H1 (cell line): ENCODE data around the gene SPCS1. TPM values are rescaled to one million over a fixed set of nuclear protein-coding genes. Genes with fewer than 3 reads are reported as not detected.

Experiments
- CTCF ChIA-PET: fragments of 300-600 bp; sonication (Branson Sonifier 250); formaldehyde crosslinking; loops from one replicate; lab custom pipeline; 2021; ENCODE audit not compliant: partially characterized antibody; lab: Charles Lee
- POLR2A ChIA-PET: fragments of 300-600 bp; sonication (Branson Sonifier 250); formaldehyde crosslinking; loops from one replicate; lab custom pipeline; 2021; ENCODE audit warnings: inconsistent platforms; ENCODE audit not compliant: partially characterized antibody; lab: Charles Lee
- DNase-seq, 2 experiments: peaks; one replicate each; pipeline versions ENCODE4 v3.0.0 to v3.0.0-alpha.2; 2010 to 2022; ENCODE audit warnings: low spot score in 2 of 2, low read depth in 1 of 2, mixed read lengths in 1 of 2
- FAIRE-seq: peaks from 2 replicates; lab custom pipeline; 2011; peaks lifted over from hg19 to GRCh38; lab: Jason Lieb, UNC
- H2AFZ ChIP-seq: 2 replicates; pipeline ENCODE4 v1.8.1; 2012; ENCODE audit warnings: low read length, inconsistent platforms
- H2AK5ac ChIP-seq: 2 replicates; pipeline ENCODE4 v1.6.1; 2013; ENCODE audit warnings: low read depth, low read length
- H2BK120ac ChIP-seq: replicated peaks from 2 replicates; pipeline ENCODE3; 2013; ENCODE audit warnings: low read depth, low read length, inconsistent platforms
- H2BK12ac ChIP-seq: 2 replicates; pipeline ENCODE4 v1.6.1; 2013; ENCODE audit warnings: low read depth, low read length
- H2BK15ac ChIP-seq: 2 replicates; pipeline ENCODE4 v1.6.1; 2013; ENCODE audit warnings: low read length
- H2BK20ac ChIP-seq: 2 replicates; pipeline ENCODE4 v1.6.1; 2013; ENCODE audit warnings: low read length
- H2BK5ac ChIP-seq: 2 replicates; pipeline ENCODE4 v1.6.1; 2013; ENCODE audit warnings: low read depth, low read length
- H3K14ac ChIP-seq: 2 replicates; pipeline ENCODE4 v1.6.1; 2013; ENCODE audit warnings: inconsistent platforms; ENCODE audit not compliant: insufficient read length
- H3K18ac ChIP-seq: 2 replicates; pipeline ENCODE4 v1.6.1; 2013; ENCODE audit warnings: low read length; ENCODE audit errors: extremely low read depth
- H3K23ac ChIP-seq: 2 replicates; pipeline ENCODE4 v1.6.1; 2013; ENCODE audit warnings: inconsistent platforms; ENCODE audit not compliant: insufficient read length
- H3K23me2 ChIP-seq: 2 replicates; pipeline ENCODE4 v1.6.1; 2013; ENCODE audit warnings: low read depth, low read length
- H3K27ac ChIP-seq: 2 replicates; pipeline ENCODE4 v1.6.1; 2011; ENCODE audit warnings: low read depth, low read length, inconsistent platforms
- H3K27me3 ChIP-seq, 4 experiments: replicated peaks in 1 of 4; 1 replicate in 1 of 4; 2 replicates in 3 of 4; pipeline versions ENCODE4 v1.6.1 to v1.8.1; 2011 to 2013; ENCODE audit warnings: low read length in 3 of 4, mild to moderate bottlenecking in 3 of 4, inconsistent platforms in 2 of 4, mixed read lengths in 2 of 4, moderate library complexity in 1 of 4; ENCODE audit not compliant: control insufficient read depth in 3 of 4, insufficient read depth in 3 of 4; ENCODE audit errors: extremely low read depth in 1 of 4
- H3K36me3 ChIP-seq, 4 experiments: 2 replicates each; pipeline versions ENCODE4 v1.6.1 to v1.8.1; 2011 to 2013; ENCODE audit warnings: mild to moderate bottlenecking in 4 of 4, low read length in 3 of 4, moderate library complexity in 2 of 4, control low read depth in 1 of 4, inconsistent platforms in 1 of 4; ENCODE audit not compliant: insufficient read depth in 4 of 4, control insufficient read depth in 2 of 4
- H3K4ac ChIP-seq: replicated peaks from 2 replicates; pipeline ENCODE3; 2013; ENCODE audit warnings: low read length, low read depth, mixed read lengths, inconsistent platforms; ENCODE audit not compliant: insufficient read length
- H3K4me1 ChIP-seq, 4 experiments: replicated peaks in 1 of 4; 1 replicate in 1 of 4; 2 replicates in 3 of 4; pipeline versions ENCODE4 v1.6.1 to v1.8.1; 2011 to 2013; ENCODE audit warnings: low read length in 3 of 4, inconsistent platforms in 2 of 4, mixed read lengths in 1 of 4; ENCODE audit not compliant: insufficient read depth in 4 of 4, control insufficient read depth in 3 of 4
- H3K4me2 ChIP-seq, 2 experiments: 2 replicates each; pipeline versions ENCODE4 v1.6.1 to v1.8.1; 2011 to 2013; ENCODE audit warnings: low read depth in 2 of 2, low read length in 2 of 2, control low read depth in 1 of 2, inconsistent platforms in 1 of 2, mild to moderate bottlenecking in 1 of 2; ENCODE audit not compliant: insufficient read depth in 1 of 2
- H3K4me3 ChIP-seq, 4 experiments: fragments of 200-600, 300-600 bp in 1 of 4; sonication (generic), shearing (Covaris generic), sonication (Bioruptor Twin) in 1 of 4; 2 replicates each; pipeline versions ENCODE4 v1.5.1 to v1.8.1; 2011 to 2016; ENCODE audit warnings: low read length in 4 of 4, low read depth in 3 of 4, control low read depth in 2 of 4, inconsistent platforms in 2 of 4, mild to moderate bottlenecking in 2 of 4, mixed read lengths in 1 of 4, moderate library complexity in 1 of 4; ENCODE audit not compliant: insufficient read depth in 2 of 4; ENCODE audit errors: extremely low read depth in 1 of 4
- H3K56ac ChIP-seq: replicated peaks from 2 replicates; pipeline ENCODE3; 2013; ENCODE audit warnings: low read depth, mild to moderate bottlenecking, mixed read lengths, low read length, inconsistent platforms; ENCODE audit not compliant: insufficient read length
- H3K79me1 ChIP-seq: 2 replicates; pipeline ENCODE4 v1.6.1; 2013; ENCODE audit warnings: low read depth, low read length, control low read depth
- H3K79me2 ChIP-seq, 2 experiments: 2 replicates each; pipeline versions ENCODE4 v1.6.1 to v1.8.1; 2012 to 2013; ENCODE audit warnings: low read length in 2 of 2, mild to moderate bottlenecking in 2 of 2, inconsistent platforms in 1 of 2; ENCODE audit not compliant: insufficient read depth in 2 of 2, control insufficient read depth in 1 of 2
- H3K9ac ChIP-seq, 4 experiments: replicated peaks in 1 of 4; 1 replicate in 1 of 4; 2 replicates in 3 of 4; pipeline versions ENCODE4 v1.6.1 to v1.8.1; 2011 to 2013; ENCODE audit warnings: low read depth in 3 of 4, low read length in 3 of 4, control low read depth in 2 of 4, mild to moderate bottlenecking in 2 of 4, moderate library complexity in 2 of 4, inconsistent platforms in 1 of 4; ENCODE audit errors: extremely low read depth in 1 of 4
- H3K9me3 ChIP-seq, 2 experiments: 2 replicates each; pipeline versions ENCODE4 v1.6.1 to v1.8.1; 2012 to 2013; ENCODE audit warnings: mild to moderate bottlenecking in 2 of 2, moderate library complexity in 2 of 2, control low read depth in 1 of 2, inconsistent platforms in 1 of 2, low read depth in 1 of 2, low read length in 1 of 2, mixed read lengths in 1 of 2; ENCODE audit not compliant: insufficient read depth in 2 of 2
- H4K20me1 ChIP-seq, 2 experiments: replicated peaks in 1 of 2; 2 replicates each; pipeline versions ENCODE3 to v1.8.1; 2011 to 2013; ENCODE audit warnings: inconsistent platforms in 2 of 2, low read length in 2 of 2, mild to moderate bottlenecking in 1 of 2; ENCODE audit not compliant: insufficient read depth in 2 of 2, control insufficient read depth in 1 of 2
- H4K5ac ChIP-seq: 2 replicates; pipeline ENCODE4 v1.6.1; 2013; ENCODE audit warnings: low read length, low read depth, mixed read lengths, inconsistent platforms; ENCODE audit not compliant: insufficient read length
- H4K8ac ChIP-seq: 2 replicates; pipeline ENCODE4 v1.8.0; 2013; ENCODE audit warnings: mild to moderate bottlenecking, moderate library complexity, low read length, inconsistent platforms; ENCODE audit not compliant: insufficient read depth; ENCODE audit errors: extremely low read depth
- H4K91ac ChIP-seq: replicated peaks from 2 replicates; pipeline ENCODE3; 2013; ENCODE audit warnings: low read length, mixed read lengths, inconsistent platforms; ENCODE audit not compliant: insufficient read length
- EZH2 ChIP-seq: fragments of 200-600 bp; sonication (generic); IDR thresholded peaks from 2 replicates; pipeline ENCODE4 v1.7.1; 2012; ENCODE audit warnings: low read depth, mild to moderate bottlenecking, moderate library complexity, low read length, inconsistent platforms; ENCODE audit not compliant: severe bottlenecking
- GABPA ChIP-seq: IDR thresholded peaks from 2 replicates; pipeline ENCODE4 v1.6.1; 2011; ENCODE audit warnings: mild to moderate bottlenecking, low read length, moderate library complexity, borderline replicate concordance; ENCODE audit not compliant: insufficient read depth
- POLR2AphosphoS5 ChIP-seq: IDR thresholded peaks from 2 replicates; pipeline ENCODE4 v1.6.1; 2011; ENCODE audit warnings: low read depth, low read length
- RFX5 ChIP-seq: IDR thresholded peaks from 2 replicates; pipeline ENCODE4 v1.6.1; 2011; ENCODE audit warnings: low read depth, low read length, improper control_type of control experiment, borderline replicate concordance
- SP1 ChIP-seq: IDR thresholded peaks from 2 replicates; pipeline ENCODE4 v1.6.1; 2011; ENCODE audit warnings: low read depth, low read length
- WGBS, 2 experiments: shearing (Covaris generic) in 1 of 2; methylation state at CpG; one replicate each; pipeline versions ENCODE4 v1.1.6 to v1.1.7; 2013 to 2015; ENCODE audit warnings: low lambda C conversion rate in 2 of 2, mixed read lengths in 2 of 2, inconsistent platforms in 1 of 2, low coverage in 1 of 2, missing lambda C conversion rate in 1 of 2; ENCODE audit not compliant: insufficient replicate concordance in 2 of 2, insufficient coverage in 1 of 2, insufficient read length in 1 of 2; ENCODE audit errors: extremely low coverage in 1 of 2, missing lambda C conversion rate in 1 of 2; 5-methylcytosine and 5-hydroxymethylcytosine counted together
- polyA plus RNA-seq, 7 experiments: library from polyadenylated mRNA; depleted of rRNA in 3 of 7; stranded (reverse) in 5 of 7; unstranded in 2 of 7; fragments of >200 nt in 5 of 7; fragments of 200-250 nt in 2 of 7; gene quantifications; 1 replicate in 5 of 7; 2 replicates in 1 of 7; 4 replicates in 1 of 7; pipeline versions ENCODE4 v1.2.1 to v1.2.3, GENCODE V29; 2011 to 2013; ENCODE audit warnings: missing spikeins in 2 of 7, mixed read lengths in 2 of 7
- total RNA-seq: library from RNA; stranded (reverse); fragmentation: NEBNext Ultra II Directional; extraction: Animal tissue kit (Norgen Biotek cat#: 25700); gene quantifications from 2 replicates; pipeline ENCODE4 v1.2.1, GENCODE V29; 2021

The SPCS1 gene
- total and polyA plus RNA-seq, 2 of the 8 experiments (the other 6 are each of a cell fraction or from before 2014, with no cell fraction given) = 104 to 191 TPM

DNA sequence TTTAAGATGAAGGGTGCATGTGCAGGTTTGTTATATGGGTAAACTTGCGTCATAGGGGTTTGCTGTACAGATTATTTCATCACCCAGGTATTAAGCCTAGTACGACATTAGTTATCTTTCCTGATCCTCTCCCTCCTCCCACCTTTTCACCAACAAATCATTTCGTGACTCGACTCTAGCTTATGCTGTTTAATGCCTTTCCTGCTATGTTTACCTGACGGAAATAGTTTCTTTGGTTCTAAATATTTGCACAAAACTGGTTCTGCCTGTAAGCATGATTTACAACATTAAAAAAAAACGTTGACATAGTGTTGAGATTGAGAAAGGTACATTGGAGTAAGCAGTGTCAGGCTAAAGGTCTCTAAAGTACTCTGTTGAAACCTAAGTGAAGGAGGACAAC is 17.6 kb upstream of the SPCS1 start:
- Histone ChIP-seq H2BK120ac (no peak overlapping the region), H4K8ac (no peak overlapping the region), H3K27ac (no peak overlapping the region), H2AK5ac (no peak overlapping the region), H3K27me3 (no peaks in the 10 kb centered on the region), H2BK5ac (no peak overlapping the region), H4K91ac (no peak overlapping the region), H3K79me2 (peaks cover 9 to 51% of the 10 kb centered on the region in 2 experiments), H2AFZ (no peak overlapping the region), H3K4ac (no peak overlapping the region), H3K4me3 (no peak overlapping the region), H3K79me1 (peaks cover 5% of the 10 kb centered on the region; the same call in 1 of the 2 replicates), H3K14ac (no peak overlapping the region), H2BK20ac (no peak overlapping the region), H3K23me2 (no peaks in the 10 kb centered on the region), H3K9me3 (no peaks in the 10 kb centered on the region), H3K36me3 (peaks cover 47 to 67% (median 60%) of the 10 kb centered on the region in 4 experiments), H3K18ac (no peak overlapping the region), H4K5ac (no peak overlapping the region), H3K23ac (no peak overlapping the region), H2BK15ac (no peak overlapping the region), H3K4me1 (peaks cover 0 to 2% (median under 1%) of the 10 kb centered on the region in 4 experiments; a peak in 3 of 7 replicates), H3K4me2 (no peak overlapping the region; a peak in 1 of 4 replicates), H3K9ac (no peak overlapping the region), H2BK12ac (no peak overlapping the region), H4K20me1 (peaks cover 3 to 4% of the 10 kb centered on the region in 2 experiments), H3K56ac (no peak overlapping the region)
- no peak for FAIRE-seq
- WGBS, 2 experiments = 85% methylated on average over 6 of the region's 6 CpGs; no CpG with 5 or more reads in 1 of the 2 experiments
- POLR2A ChIA-PET = interaction anchor here (1.8 to 16.2 kb wide), 3 partner anchors 15 to 29 kb away, joined by 4 to 347 read pairs (median 106); partner anchors contain the start of genes GLT8D1 and SPCS1
- DNase-seq = no peak
- CTCF ChIA-PET = no interaction called here
- TF ChIP-seq SP1 = no peak
- no peak for TF ChIP-seq EZH2
- TF ChIP-seq POLR2AphosphoS5 = no peak; the same call in 1 of the 2 replicates
- TF ChIP-seq GABPA = no peak
- TF ChIP-seq RFX5 = no peak
